Vagina (tissue), 2 donors: Measurements from ENCODE around the gene ACAN. TPM values are rescaled to one million over a fixed set of nuclear protein-coding genes. Genes with fewer than 3 reads are reported as not detected.

ENCODE experiments used
- DNase-seq, 2 donors: peaks; one replicate each; pipeline ENCODE4 v3.0.0-alpha.2; 2017; ENCODE audit errors: extremely low spot score in 2 of 2
- H3K27ac ChIP-seq: fragments of 200-600 bp; sonication (generic); one replicate; pipeline ENCODE4 v1.5.1; 2019
- H3K27me3 ChIP-seq: fragments of 200-600 bp; sonication (generic); one replicate; pipeline ENCODE4 v1.5.1; 2019
- H3K36me3 ChIP-seq, 2 donors: fragments of 200-600 bp; sonication (generic); one replicate each; pipeline ENCODE4 v1.5.1; 2017 to 2019
- H3K4me1 ChIP-seq: fragments of 200-600 bp; sonication (generic); one replicate; pipeline ENCODE4 v1.5.1; 2019
- H3K4me3 ChIP-seq, 2 donors: fragments of 200-600 bp; sonication (generic); 1 replicate in 1 of 2; 2 replicates in 1 of 2; pipeline ENCODE4 v1.5.1; 2016 to 2019
- H3K9me3 ChIP-seq: fragments of 200-600 bp; sonication (generic); one replicate; pipeline ENCODE4 v1.5.1; 2019
- CTCF ChIP-seq, 3 experiments: fragments of 450-650 bp in 2 of 3; fragments of 200-600 bp in 1 of 3; sonication (generic) in 1 of 3; IDR thresholded peaks; one replicate each; pipeline ENCODE4 v1.5.1; 2017 to 2019; ENCODE audit warnings: antibody characterized with exemption in 3 of 3, mild to moderate bottlenecking in 2 of 3, moderate library complexity in 2 of 3
- POLR2A ChIP-seq, 2 donors: fragments of 450-650 bp; IDR thresholded peaks; one replicate each; pipeline ENCODE4 v1.6.1; 2017; ENCODE audit warnings: antibody characterized with exemption in 2 of 2, mild to moderate bottlenecking in 2 of 2, moderate library complexity in 2 of 2
- POLR2AphosphoS5 ChIP-seq, 2 donors: sonication (generic); formaldehyde crosslinking; IDR thresholded peaks; one replicate each; pipeline ENCODE4 v1.9.0; 2017; ENCODE audit warnings: antibody characterized with exemption in 2 of 2, mild to moderate bottlenecking in 2 of 2, low read depth in 1 of 2; ENCODE audit not compliant: insufficient read depth in 1 of 2
- intact Hi-C: fragments of 100-400 bp; cut with DNase I; formaldehyde crosslinking; loops from one replicate; pipeline ENCODE4 v1.15.1; 2023
- total RNA-seq: library from RNA; depleted of rRNA; stranded (reverse); fragments of >200 nt; gene quantifications from one replicate; pipeline ENCODE4 v1.2.3, GENCODE V29; 2016

Gene ACAN
- total RNA-seq, 1 donor from 2014 or later: 2.0 TPM

DNA sequence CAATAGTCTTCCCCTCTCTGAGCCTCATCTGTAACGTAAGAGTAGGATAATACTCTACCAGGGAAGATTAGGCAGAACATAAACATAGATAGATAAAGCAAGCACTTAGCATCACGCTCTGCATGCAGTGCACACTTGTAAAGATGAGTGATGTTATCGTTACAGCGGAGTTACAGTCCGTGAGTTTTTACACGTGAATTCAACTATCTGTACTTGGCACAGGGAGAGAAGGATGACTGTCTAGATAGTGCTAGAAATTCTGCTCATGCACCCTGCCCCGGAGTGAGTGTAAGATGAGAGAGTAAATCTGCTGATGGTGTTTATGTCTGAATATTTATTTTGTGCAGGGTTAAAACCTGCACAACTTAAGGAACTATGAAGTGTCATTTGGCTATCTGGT lies 56.3 kb downstream of the ACAN start:
- Histone ChIP-seq H3K27me3 (no peaks in the 10 kb centered on the region), H3K27ac (no peak overlapping the region), H3K4me1 (no peaks in the 10 kb centered on the region), H3K36me3 (no peaks in the 10 kb centered on the region), H3K4me3 (no peak overlapping the region), H3K9me3 (no peaks in the 10 kb centered on the region)
- DNase-seq: no peak
- intact Hi-C loops: no loop called here
- no peak for TF ChIP-seq POLR2A (IDR thresholded peaks at IDR 0.05)
- TF ChIP-seq POLR2AphosphoS5 (IDR thresholded peaks at IDR 0.05; ENCODE audit: insufficient read depth in 1 of 2, low read depth in 1 of 2): no peak
- no peak for TF ChIP-seq CTCF (IDR thresholded peaks at IDR 0.05)

GRCh38 chr15:88860212-88860611 lies 57.0 kb downstream of the ACAN start:
- Histone ChIP-seq H3K27ac (no peak overlapping the region), H3K36me3 (no peaks in the 10 kb centered on the region), H3K9me3 (no peaks in the 10 kb centered on the region), H3K4me1 (no peaks in the 10 kb centered on the region), H3K4me3 (no peak overlapping the region), H3K27me3 (no peaks in the 10 kb centered on the region)
- intact Hi-C loops: no loop called here
- TF ChIP-seq POLR2A (IDR thresholded peaks at IDR 0.05): no peak
- TF ChIP-seq CTCF (IDR thresholded peaks at IDR 0.05): no peak
- no peak for TF ChIP-seq POLR2AphosphoS5 (IDR thresholded peaks at IDR 0.05; ENCODE audit: insufficient read depth in 1 of 2, low read depth in 1 of 2)
- DNase-seq: no peak

DNA sequence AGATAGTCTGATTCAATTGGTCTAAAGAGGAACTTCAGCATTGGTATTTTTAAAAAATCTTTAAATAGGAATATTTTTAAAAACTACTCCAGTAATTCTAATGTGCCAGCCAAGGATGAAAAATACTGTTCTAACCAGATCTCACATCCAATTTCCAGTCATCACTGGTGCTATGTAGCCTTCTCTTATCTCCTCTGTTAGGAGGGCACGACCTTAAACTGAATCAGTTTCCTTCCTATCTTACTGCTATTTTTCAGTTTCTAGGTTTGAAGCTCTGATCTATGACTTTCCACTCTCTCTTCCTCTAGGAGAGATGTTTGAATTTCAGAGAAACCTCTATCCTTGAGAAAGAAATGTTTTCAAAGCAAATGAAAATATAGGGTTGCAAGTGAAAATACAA lies 60.2 kb downstream of the ACAN start:
- H3K27ac ChIP-seq: no peak overlapping the region
- H3K27me3 ChIP-seq: no peaks in the 10 kb centered on the region
- DNase-seq: no peak
- no peak for TF ChIP-seq CTCF (IDR thresholded peaks at IDR 0.05)
- TF ChIP-seq POLR2A (IDR thresholded peaks at IDR 0.05): no peak
- no peaks in the 10 kb centered on the region for H3K36me3 ChIP-seq
- H3K4me3 ChIP-seq: no peak overlapping the region
- no peaks in the 10 kb centered on the region for H3K4me1 ChIP-seq
- intact Hi-C loops: no loop called here
- H3K9me3 ChIP-seq: no peaks in the 10 kb centered on the region

DNA sequence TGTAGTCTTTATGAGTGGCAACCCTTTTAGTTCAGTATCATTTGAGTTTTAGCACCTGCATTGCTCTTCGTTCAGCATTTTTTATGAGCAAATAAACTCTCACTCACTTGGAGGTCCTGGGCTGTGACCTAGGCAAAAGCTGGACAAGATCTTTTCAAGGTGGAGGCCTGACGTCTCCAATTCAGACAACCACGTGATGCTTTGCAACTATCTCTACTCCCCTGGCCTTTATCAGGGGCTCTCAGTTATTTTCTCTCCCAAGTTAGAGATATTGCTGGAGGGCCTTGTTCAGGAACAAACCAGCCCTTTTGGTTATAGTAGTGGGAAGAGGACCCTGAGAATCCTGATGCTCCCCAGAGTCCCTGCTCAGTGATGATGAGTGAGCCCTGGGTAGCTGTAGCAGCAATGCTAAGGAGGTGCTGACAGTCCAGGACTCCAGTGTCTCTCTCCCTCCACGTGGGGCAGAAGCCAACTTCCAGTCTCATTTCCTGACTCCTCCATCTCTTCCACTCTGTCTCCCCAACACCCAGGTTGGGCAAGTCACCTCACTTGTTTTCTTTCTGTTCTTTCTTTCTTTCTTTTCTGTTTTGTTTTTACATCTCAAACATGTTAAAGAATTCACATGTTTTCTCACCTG lies 61.7 kb downstream of the ACAN start:
- Histone ChIP-seq H3K4me3 (no peak overlapping the region), H3K36me3 (no peaks in the 10 kb centered on the region), H3K27ac (no peak overlapping the region), H3K4me1 (no peaks in the 10 kb centered on the region), H3K27me3 (no peaks in the 10 kb centered on the region), H3K9me3 (no peaks in the 10 kb centered on the region)
- TF ChIP-seq POLR2AphosphoS5 (IDR thresholded peaks at IDR 0.05; ENCODE audit: insufficient read depth in 1 of 2, low read depth in 1 of 2): no peak
- TF ChIP-seq CTCF (IDR thresholded peaks at IDR 0.05): no peak
- no peak for TF ChIP-seq POLR2A (IDR thresholded peaks at IDR 0.05)
- DNase-seq: no peak
- intact Hi-C loops: no loop called here

DNA sequence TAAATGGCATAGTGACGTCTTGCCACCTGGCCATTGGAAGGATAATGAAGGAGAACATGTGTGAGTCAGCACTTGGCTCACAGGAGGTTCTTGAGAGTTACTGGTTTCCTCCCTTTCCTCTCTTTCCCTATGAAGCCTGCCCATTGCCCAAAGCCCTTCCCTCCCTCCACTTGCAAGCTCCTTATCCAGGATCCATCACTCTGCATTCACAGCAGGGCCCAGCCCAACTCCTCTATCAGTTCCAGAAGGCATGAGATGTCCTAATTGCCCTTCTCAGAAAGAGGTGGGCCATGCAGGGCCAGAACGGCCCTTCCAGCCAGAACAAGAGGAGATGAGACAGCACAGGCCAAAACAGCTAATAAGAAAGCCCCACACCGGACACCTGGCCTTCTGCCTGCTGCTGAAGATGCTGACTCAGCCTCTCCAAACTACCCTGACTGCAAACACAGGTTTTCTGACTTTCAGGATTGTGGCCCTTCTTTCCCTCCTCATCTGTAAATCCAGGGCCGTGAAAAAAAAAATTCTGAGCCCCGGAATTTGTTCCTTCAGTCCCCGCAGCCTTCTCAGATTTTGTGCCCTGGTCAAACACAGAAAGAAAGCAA lies 62.4 kb downstream of the ACAN start:
- H3K36me3 ChIP-seq: no peaks in the 10 kb centered on the region
- H3K4me3 ChIP-seq: no peak overlapping the region
- H3K9me3 ChIP-seq: no peaks in the 10 kb centered on the region
- H3K4me1 ChIP-seq: no peaks in the 10 kb centered on the region
- DNase-seq: no peak
- TF ChIP-seq CTCF (IDR thresholded peaks at IDR 0.05) (no peak), POLR2A (IDR thresholded peaks at IDR 0.05) (no peak), POLR2AphosphoS5 (IDR thresholded peaks at IDR 0.05; ENCODE audit: insufficient read depth in 1 of 2, low read depth in 1 of 2) (no peak)
- no peaks in the 10 kb centered on the region for H3K27me3 ChIP-seq
- no peak overlapping the region for H3K27ac ChIP-seq
- intact Hi-C loops: no loop called here
